Measurements from ENCODE around the gene BMP6. TPM values are rescaled to one million over a fixed set of nuclear protein-coding genes. Genes with fewer than 3 reads are reported as not detected.

The BMP6 gene
- total and polyA plus RNA-seq, 12 donors, result 0.59 to 4.1 (median 2.6) TPM

DNA sequence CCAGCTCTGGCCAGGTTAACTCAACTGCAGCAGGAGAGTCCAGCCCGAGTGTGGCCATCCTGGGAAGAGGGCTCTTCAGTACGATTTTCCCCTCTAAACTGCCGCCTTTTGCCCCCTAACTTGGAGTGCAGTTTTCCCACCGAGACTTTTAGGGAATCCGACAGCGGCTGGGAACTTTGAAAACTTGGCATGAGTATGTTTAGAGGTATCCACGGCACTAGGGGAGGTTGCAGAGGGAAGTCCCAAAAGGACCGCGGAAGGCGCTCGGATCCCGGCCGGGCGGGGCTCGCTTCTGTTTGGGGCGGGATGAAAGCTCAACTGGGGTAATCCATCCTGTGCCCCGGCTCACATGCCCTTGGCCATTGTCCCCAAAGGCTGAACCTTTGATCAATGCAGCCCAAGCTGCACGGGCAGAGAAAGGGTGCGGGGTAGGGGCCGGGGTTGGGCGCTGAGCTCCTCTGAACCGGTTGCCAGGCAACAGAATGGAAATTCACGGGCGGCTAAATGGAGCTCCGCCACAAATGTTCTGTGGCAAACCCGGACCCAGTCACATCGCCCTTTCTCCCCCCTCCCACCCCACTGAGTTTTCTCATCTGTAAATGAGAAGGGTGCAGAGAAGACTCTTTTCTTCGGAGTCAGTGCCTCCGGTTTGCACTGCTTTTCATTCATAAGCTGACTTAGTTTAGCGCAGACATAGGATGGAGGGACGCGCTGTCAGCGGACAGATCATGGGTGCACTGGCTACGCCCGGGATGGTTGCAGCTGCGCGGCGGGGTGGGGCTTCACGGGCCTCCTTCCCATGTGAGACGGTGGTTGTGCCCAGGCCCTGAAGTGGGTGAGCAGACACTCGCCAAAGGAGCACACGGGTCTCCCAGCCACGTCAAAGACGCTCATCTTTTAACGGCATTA is 2.3 kb downstream of the BMP6 start:
- H3K36me3 ChIP-seq, result no peaks in the 10 kb centered on the region
- peaks cover 3 to 56% (median 35%) of the 10 kb centered on the region in 9 donors for H3K4me1 ChIP-seq
- TF ChIP-seq, protein P1, sequence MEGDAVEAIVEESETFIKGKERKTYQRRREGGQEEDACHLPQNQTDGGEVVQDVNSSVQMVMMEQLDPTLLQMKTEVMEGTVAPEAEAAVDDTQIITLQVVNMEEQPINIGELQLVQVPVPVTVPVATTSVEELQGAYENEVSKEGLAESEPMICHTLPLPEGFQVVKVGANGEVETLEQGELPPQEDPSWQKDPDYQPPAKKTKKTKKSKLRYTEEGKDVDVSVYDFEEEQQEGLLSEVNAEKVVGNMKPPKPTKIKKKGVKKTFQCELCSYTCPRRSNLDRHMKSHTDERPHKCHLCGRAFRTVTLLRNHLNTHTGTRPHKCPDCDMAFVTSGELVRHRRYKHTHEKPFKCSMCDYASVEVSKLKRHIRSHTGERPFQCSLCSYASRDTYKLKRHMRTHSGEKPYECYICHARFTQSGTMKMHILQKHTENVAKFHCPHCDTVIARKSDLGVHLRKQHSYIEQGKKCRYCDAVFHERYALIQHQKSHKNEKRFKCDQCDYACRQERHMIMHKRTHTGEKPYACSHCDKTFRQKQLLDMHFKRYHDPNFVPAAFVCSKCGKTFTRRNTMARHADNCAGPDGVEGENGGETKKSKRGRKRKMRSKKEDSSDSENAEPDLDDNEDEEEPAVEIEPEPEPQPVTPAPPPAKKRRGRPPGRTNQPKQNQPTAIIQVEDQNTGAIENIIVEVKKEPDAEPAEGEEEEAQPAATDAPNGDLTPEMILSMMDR (IDR thresholded peaks at IDR 0.05), result no peak
- peaks cover 0 to 96% (median 74%) of the 10 kb centered on the region in 7 donors for H3K27me3 ChIP-seq
- no peak overlapping the region for H3K27ac ChIP-seq
- DNase-seq (peak in 1 of 2 donors; percentile 33), ATAC-seq (peak in 2 of 8 donors; percentile 15 to 29)
- no peaks in the 10 kb centered on the region for H3K9me3 ChIP-seq
- peak overlapping the region; percentile 40 to 85 (median 64) for H3K4me3 ChIP-seq
- whole genome bisulfite sequencing, 2 donors, result 1 to 2% methylated on average over 45 of the region's 45 CpGs
- intact Hi-C loops (cut with DNase I), result loop anchor here in 7 of 10 donors (5.0 to 10.0 kb wide), 7 partner anchors 177 to 497 kb away; partner anchors contain the start of gene TXNDC5 (in 2 of the 7)

DNA sequence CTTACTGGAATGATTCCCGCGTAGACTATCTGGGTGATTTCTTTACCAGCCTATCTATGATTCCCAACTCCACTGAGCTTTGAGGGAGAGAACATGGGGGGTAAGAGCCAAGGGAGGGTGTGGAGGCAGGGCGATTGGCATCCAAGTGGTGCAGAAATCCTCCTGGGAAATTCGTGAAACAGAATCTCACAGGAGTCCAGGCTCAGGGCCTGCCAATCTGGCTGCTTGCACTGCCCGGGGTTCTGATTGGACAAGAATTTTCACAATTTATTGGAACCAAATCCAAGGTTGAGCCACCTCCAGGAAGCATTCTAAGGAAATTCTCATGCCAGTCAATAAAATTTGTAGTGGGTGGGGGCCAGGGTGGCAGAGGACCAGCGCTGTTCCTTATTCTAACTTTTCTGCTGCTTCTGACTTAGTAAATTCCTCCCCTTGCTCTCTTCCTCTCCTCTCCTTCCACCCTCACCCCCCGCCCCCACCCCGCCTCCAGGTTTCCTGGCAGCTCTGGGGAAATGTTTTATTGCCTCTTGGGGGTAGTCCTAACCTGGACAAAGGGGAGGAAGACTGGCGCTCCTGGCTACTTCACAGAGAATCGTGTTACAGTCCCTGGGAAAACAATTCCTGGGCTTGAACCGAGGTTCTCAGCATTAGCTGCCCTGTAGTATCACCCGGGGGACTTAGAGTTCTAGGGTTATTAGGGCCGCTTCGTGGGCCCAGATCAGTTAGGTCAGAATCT is 3.1 kb downstream of the BMP6 start:
- Histone ChIP-seq H3K36me3 (no peaks in the 10 kb centered on the region), H3K27me3 (peaks cover 0 to 97% (median 74%) of the 10 kb centered on the region in 7 donors), H3K4me3 (peak overlapping the region; percentile 40 to 85 (median 64)), H3K27ac (no peak overlapping the region), H3K9me3 (no peaks in the 10 kb centered on the region), H3K4me1 (peaks cover 3 to 56% (median 35%) of the 10 kb centered on the region in 9 donors)
- ATAC-seq, result no peak
- 30 to 35% methylated on average over 14 of the region's 14 CpGs for WGBS, 2 donors
- no peak for DNase-seq
- intact Hi-C loops (cut with DNase I), result loop anchor here in 7 of 10 donors (5.0 to 10.0 kb wide), 7 partner anchors 176 to 496 kb away; partner anchors contain the start of gene TXNDC5 (in 2 of the 7)
- TF ChIP-seq, protein P1 (IDR thresholded peaks at IDR 0.05), result no peak

DNA sequence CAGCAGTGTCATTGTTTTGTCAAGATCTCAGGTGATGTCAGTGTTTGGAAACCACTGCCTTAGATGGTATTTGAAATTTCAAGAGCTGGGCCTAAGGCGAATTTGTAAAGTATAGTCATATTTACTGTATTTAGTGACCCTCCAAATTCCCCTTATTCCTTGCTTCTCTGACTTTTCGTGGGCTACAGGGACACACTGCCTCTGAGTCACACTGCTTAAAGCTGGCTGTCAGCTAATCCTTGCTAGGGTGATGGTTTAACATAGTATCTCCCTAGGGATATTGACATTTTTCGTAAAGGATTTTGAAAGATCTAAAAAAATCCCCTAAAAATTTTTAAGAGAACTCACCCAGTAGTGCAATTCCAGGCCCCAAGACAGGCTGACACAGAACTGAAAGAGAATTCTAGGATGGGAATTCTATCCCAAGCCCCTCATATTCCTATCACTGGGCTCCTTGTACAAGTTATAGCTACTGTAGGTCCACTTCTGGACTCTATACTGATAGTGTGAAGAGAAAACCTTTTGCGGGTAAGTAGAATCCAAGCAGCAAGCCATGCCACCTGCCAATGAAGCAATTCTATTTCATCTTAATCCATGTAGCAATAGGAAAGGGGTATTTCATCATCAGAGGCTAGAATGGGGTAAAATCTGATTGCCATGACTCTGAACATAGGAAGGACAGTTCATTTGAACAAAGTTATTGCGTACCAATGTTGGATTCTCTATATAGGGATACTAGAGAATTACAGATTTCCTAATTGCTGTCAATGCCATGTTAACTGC is 4.3 kb downstream of the BMP6 start:
- H3K27me3 ChIP-seq, result peaks cover 0 to 89% (median 72%) of the 10 kb centered on the region in 7 donors

More for the DNA sequence above, 4.3 kb downstream of the BMP6 start:
- no peak for ATAC-seq
- H3K9me3 ChIP-seq, result no peaks in the 10 kb centered on the region
- no peak overlapping the region for H3K27ac ChIP-seq
- no peaks in the 10 kb centered on the region for H3K36me3 ChIP-seq
- WGBS, 2 donors, result 91 to 95% methylated on average over 5 of the region's 5 CpGs
- TF ChIP-seq, protein P1 (IDR thresholded peaks at IDR 0.05), result no peak
- H3K4me3 ChIP-seq, result no peak overlapping the region
- intact Hi-C loops (cut with DNase I), result no loop called here
- no peak for DNase-seq
- H3K4me1 ChIP-seq, result peaks cover 3 to 56% (median 35%) of the 10 kb centered on the region in 9 donors

Data from heart right ventricle (tissue), 16 donors.